NCI-H1436 treated with DMSO at 0.1 percent for 48 hours (cell line): Measurements from ENCODE around the gene ZNF574.
"Not testable (repeated sequence)": the region's sequence is repeated elsewhere in the genome, so short reads cannot be mapped to it uniquely, and the experiment has no call there.

Source experiments
- DNase-seq: peaks from one replicate; lab custom pipeline; 2025; lab: John Stamatoyannopoulos, UW

Gene ZNF574

DNA sequence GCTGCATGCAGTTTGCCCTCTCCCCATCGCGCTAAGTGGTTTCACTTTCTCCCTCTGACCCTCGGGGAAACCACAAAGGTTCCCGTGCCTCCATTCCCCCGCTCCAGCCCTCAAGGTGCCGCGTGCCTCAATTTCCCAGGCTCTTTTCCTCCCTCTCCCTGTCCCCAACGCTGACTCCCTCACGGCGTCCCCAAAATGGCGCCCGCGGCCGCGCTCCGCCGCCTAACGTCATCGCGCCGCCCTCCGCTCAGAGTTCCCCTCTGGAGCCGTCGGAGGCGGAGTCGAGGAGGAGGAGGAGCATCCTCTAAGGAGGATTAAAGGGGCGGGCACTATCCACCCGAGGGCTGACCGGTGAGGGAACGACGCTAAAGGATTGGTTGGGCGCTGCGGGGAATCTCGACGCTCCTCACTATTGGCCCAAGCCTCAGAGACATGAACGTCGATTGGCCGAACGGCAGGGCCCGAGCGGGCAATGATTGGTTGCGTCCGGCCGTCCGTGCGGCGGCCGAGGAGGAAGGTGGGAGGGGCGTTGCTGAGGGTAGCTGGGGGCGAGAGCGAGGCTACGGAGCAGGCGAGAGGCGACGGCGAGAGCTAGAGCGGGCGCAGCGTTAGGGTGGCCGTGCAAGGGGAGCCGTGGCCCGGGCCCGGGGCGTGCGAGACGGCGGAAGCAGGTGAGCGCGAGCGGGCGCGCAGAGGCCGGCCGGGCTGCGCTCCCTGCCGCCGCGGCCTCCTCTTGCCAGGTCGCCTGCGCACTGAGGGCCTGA, at the start of gene ZNF574:
TSS of gene ZNF574 (plus strand) at position 551 of the 764 bp plus-strand sequence. CDS start 2,441 bp downstream, outside the sequence.
- peak; percentile 98 for DNase-seq

- DNase-seq = no peak
Observed at GRCh38 chr19:42028304-42029216, 47.4 kb upstream of the ZNF574 start.

- no peak for DNase-seq
Observed at GRCh38 chr19:42030645-42031440, 45.1 kb upstream of the ZNF574 start.

DNA sequence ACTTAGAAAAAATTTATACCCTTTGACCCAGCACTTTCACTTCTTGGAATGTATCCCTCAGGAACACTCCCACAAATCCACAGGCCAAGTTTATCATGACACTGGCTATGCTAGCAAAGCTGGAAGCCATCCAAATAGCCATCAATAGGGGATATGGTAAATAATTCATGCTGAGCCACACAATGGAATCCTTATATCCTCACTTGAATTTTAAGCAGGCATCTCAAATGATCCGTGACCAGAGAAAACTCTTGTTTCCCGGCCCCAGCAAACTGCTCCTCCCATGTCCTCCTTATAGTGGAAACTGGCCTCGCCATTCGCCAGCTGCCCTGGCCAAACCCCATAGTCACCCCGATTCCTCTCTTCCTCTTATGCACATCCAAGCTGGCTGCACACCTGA, 43.5 kb upstream of the ZNF574 start:
- DNase-seq = no peak

DNA sequence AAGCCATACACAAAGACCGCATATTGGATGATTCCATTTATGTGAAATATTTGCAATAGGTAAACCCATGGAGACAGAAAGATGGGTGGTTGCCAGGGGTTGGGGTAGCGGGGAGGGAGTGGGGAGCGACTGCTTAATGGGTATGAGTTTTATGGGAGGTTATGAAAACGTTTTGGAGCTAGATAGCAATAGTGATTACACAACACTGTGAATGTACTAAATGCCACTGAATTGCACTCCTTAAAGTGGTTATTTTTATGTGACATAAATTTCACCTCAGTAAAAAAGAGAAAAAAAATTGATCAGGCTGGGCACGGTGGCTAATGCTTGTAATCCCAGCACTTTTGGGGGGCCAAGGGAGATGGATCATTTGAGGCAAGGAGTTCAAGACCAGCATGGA, 42.6 kb upstream of the ZNF574 start:
- no peak for DNase-seq

DNA sequence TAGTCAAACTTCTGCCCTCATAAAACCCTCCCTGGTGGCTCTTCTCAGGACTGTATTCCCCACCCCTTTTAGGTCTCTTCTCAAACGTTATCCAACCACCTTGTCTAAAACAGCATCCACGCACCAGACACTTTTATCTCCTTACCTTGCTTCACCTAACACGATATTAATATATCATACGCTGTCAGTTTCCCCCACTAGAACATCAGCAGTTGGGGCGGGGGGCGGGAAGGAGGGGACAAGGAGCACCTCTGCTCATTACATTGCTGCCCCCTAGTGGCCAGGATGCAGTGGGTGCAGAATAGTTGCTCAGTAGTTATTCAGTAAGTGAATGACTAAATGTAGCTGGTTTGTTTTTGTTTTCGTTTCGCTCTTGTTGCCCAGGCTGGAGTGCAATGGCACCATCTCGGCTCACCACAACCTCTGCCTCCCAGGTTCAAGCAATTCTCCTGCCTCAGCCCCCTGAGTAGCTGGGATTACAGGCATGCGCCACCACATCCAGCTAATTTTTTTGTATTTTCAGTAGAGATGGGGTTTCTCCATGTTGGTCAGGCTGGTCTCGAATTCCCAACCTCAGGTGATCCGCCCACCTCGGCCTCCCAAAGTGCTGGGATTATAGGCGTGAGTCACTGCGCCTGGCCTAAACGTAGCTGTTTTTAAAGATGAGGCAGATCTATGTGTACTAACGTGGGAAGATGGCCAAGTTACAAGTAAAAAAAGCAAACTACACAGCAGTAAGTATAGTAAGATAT, 41.1 kb upstream of the ZNF574 start:
- not testable (repeated sequence) for DNase-seq

DNA sequence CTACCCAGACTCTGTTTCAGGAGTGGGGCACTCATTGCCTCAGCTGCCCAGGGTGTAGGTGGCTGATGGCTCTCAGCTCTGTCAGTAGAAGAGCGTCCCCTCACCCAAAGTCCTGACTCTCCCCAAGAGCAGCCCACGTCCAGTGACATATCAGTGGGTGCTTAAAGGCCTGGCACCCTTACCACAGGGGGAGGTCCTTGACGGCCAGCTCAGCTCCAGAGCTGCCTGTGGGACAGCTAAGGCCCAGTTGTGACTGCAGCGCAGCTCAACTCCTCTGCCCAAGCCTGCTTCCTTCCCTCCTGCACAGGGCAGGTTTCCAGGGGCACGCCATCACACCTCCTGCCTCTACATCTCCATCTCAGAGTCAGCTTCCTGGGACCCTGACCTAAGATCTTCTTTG, 38.3 kb upstream of the ZNF574 start:
- DNase-seq = no peak

- no peak for DNase-seq
Observed at GRCh38 chr19:42038666-42039065, 37.3 kb upstream of the ZNF574 start.

DNA sequence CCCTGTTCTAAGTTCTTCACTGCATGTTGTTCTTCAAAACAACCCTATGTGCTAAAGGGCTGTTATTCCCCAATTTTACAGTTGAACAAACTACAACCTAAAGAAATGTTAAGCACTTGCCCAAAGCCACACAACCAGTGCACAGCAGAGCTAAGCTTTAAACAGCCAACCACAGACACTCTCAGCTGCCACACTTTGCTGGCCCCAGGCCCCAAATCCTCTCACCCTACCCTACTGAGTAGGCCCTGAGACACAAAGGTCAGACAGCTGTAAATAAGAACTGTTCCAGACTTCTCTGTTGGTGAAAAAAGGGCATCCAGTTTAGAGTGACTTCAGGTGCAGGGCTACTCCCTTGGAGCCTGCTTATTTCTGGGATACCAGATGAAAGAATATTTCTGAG, 35.9 kb upstream of the ZNF574 start:
- DNase-seq = no peak

DNA sequence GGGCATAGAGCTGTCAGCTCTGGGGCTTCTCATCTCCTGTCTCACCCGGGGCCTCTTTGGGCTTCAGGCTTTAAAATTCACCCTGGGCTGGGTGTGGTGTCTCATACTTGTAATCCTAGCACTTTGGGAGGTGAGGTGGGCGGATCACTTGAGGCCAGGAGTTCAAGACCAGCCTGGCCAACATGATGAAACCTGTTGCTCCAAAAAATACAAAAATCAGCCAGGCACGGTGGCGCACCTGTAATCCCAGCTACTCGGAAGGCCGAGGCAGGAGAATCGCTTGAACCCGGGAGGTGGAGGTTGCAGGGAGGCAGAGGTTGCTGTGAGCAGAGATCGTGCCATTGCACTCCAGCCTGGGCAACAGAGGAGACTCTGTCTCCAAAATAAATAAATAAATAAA, 35.5 kb upstream of the ZNF574 start:
- not testable (repeated sequence) for DNase-seq

- no peak for DNase-seq
Observed at GRCh38 chr19:42042455-42043170, 33.4 kb upstream of the ZNF574 start.

DNA sequence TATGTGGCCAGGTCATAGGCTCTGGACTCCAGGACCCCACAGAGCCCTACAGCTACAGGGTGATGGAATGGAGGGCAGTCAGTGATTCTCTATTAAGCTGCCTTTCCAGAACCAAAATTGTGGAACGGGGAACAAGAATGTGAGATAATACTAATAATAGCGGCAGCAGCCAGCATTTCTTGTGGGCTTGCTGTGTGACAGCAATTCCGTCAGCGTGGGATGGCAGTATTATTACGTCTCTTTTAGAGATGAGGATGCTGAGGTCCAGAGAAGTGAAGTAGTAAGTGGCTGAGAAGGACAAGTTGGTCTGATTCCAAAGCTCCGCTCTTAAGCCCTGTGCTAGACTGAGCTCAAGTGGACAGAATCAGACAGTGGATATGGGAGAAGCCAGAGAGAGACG, 30.4 kb upstream of the ZNF574 start:
- no peak for DNase-seq

DNA sequence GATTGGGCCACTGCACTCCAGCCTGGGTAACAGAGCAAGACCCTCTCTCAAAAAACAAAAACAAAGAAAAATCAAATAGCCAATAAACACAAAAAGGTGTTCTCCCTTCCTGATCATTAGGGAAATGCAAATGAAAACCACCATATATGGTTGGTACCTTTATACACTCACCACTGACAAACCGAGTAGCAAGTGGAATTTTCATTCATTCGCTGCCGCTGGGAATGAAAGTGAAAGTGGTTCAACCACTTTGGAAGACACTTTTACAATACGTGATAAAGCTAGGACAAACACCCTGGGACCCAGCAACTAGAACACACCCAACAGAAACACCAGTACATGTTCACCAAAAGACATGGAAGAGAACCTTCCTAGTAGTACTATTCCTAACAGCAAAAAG, 27.0 kb upstream of the ZNF574 start:
- no peak for DNase-seq

GRCh38 chr19:42051166-42052115, 24.5 kb upstream of the ZNF574 start:
- DNase-seq = no peak

- no peak for DNase-seq
Observed at GRCh38 chr19:42052241-42052863, 23.6 kb upstream of the ZNF574 start.

GRCh38 chr19:42053037-42053935, 22.7 kb upstream of the ZNF574 start:
- no peak for DNase-seq

DNA sequence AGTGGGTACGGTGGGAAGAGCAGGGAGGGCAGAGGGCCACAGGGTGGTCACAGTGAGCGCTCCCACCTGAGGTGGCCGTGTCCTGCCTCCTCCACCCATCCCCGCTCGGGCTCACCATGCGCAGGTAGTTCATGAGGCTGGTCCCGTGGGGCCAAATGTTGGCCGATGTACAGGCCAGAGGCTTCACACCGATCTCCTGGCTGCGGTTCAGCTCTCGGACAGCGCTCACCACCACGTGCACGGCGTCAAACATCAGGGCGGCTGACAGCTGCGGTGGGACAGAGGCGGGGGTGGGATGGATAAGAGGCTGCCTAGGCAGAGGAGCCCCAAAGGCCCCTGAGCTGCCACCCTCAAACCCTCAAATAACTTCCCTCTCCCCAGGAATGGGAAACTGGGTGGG, 21.8 kb upstream of the ZNF574 start:
- DNase-seq = no peak

DNA sequence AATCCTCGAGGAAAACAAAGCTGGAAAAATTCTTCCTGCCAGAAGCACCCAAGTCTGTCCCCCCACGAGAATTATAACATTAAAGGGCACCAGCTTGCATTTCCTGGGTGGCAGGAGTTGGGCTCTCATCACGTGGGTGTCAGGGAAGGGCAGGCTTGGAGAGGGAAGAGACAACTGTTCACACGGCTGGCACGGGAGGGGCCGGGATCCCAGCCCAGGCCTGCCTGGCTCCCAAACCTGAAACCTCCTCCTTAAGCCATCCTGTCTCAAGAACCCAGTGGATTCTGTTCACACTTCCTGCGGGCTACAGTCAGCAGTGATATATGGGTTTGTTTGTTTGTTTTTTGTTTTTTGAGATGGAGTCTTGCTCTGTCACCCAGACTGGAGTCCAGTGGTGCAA, 18.1 kb upstream of the ZNF574 start:
- no peak for DNase-seq
